ENCODE data around the gene CALHM2.

CALHM2 gene

DNA sequence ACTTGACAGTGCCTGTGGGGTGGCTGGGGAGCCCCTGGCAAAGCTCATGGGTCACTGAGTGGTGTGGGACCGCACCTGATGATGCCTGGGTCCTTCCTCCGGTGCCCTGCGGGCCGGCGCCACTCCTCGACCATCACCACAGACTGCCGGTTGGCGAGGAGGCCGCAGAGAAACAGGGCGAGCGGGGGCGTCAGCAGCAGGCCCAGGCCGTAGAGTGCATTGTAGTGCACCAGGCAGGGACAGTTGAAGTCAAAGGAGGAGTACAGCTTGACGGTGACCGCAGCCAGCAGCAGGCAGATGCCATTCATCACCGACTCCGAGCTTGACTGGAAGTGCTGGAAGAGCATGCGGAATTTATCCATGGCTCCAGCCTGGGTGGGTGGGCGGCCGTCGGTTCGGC is 26.5 kb upstream of the CALHM2 start:
- in situ Hi-C loops (cut with MboI; ENCODE audit: low sequenced_read_pairs): loop anchor here (5.0 to 25.0 kb wide), 2 partner anchors 66 to 566 kb away; partner anchors contain the start of gene CNNM2

DNA sequence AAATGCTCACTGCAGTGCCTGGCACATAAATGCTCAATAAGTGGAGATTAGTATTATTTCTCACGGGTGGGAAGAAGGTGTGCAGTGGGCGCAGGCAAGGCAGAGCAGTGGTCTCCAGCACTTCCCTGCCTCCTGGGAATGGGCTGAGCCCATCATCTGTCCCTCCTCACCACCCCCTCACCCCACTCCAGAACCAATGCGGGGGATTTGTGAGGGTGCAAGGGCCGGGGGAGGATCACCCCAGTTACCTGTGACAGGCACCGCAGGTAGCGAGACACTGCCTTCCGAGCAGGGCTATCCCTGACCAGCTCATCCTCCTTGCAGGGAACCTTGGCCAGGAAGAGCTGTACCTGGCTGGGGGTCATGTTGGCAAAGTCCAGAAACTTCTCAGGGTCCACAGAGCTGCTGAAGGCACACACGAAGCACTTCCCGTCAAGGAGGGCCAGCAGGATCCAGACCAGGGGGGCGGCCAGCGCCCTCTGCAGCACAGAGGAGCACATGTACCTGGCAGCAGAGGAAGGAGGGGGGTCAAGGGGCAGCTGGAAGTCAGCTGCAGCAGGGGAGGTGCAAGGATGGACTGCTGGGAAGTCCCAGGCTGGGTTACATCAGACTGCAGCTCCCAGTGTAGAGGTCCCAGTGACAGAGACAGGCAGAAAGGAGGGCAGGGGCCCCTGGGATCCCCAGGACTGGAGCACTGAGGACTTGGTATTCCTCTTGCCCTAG is 24.0 kb upstream of the CALHM2 start:
- in situ Hi-C loops (cut with MboI; ENCODE audit: low sequenced_read_pairs): loop anchor here (5.0 to 25.0 kb wide), 2 partner anchors 64 to 564 kb away; partner anchors contain the start of gene CNNM2

DNA sequence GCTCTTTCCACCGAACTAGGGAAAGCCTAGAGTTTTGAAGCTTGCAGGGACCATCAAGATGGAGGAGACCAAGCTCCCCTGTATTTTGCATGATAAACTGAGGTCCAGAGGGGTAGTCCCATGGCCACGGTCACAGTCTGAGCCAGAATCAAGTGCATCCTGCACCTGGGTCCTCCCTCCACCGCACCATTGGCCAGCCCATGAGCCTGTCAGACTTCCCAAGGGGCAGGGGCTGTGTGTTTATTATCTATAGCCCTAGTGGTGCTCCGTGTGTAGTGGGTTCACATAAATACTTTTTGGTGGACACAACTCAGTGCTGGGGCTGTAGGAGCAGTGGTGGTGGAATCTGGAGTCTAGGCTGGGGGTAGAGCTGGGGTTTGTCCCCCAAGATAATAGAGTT is 23.3 kb upstream of the CALHM2 start:
- in situ Hi-C loops (cut with MboI; ENCODE audit: low sequenced_read_pairs): loop anchor here (5.0 to 25.0 kb wide), 2 partner anchors 63 to 563 kb away; partner anchors contain the start of gene CNNM2

DNA sequence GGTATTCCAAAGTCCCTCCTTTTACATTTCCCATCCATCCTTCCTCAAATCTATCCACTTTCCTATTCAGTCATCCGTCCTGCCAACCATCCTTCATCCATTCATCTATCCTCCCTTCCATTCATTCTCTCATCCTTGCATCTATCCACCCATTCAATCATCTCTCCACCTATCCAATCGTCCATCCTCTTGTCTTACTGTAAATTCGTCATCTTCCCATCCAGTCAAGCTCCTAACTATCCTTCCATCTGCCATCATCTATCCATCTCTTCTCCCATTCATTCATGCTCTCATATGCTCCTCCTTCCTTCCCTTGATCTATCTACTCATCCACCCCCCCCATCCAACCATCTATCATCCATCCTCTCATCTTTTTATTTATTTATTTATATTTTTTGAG is 21.9 kb upstream of the CALHM2 start:
- in situ Hi-C loops (cut with MboI; ENCODE audit: low sequenced_read_pairs): no loop called here

DNA sequence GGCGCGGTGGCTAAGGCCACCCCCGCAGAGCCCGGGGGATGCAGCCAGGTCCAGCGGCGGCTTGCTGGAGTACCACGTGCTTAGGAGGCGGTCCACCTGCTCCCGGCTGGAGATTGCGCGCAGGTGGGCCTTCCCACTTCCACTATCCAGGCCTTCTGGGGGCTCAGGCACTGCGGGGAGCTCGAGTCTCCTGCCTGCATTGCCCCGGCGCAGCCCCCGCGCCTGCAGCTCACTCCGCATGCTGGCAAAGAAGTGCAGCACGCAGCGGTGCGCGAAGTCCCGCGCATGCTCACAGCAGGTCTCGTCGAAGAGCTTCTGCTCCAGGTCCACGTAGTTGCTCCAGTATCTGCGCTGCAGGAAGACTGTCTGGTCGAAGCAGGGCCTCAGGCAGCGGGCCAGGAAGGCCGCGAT is 21.1 kb upstream of the CALHM2 start:
- in situ Hi-C loops (cut with MboI; ENCODE audit: low sequenced_read_pairs): no loop called here

DNA sequence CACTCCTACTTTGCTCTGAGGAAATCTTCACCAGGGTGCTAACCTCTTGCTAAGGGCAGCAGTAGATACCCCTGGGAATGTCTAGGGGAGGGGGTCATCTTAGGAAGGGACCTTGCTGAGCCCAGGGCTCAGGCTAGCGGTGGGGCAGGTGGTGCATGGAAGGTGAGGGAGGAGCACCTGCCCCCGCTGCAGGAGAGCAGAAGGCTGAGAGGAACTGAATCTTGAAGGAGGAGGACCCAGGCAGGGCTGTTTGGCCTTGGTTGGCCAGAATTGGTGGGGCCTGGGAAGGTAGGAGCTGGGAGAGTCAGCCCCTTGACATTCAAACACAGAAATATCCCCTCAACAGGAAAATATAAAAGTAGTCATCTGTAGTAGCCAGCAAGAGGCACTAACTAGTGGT is 19.8 kb upstream of the CALHM2 start:
- in situ Hi-C loops (cut with MboI; ENCODE audit: low sequenced_read_pairs): no loop called here

DNA sequence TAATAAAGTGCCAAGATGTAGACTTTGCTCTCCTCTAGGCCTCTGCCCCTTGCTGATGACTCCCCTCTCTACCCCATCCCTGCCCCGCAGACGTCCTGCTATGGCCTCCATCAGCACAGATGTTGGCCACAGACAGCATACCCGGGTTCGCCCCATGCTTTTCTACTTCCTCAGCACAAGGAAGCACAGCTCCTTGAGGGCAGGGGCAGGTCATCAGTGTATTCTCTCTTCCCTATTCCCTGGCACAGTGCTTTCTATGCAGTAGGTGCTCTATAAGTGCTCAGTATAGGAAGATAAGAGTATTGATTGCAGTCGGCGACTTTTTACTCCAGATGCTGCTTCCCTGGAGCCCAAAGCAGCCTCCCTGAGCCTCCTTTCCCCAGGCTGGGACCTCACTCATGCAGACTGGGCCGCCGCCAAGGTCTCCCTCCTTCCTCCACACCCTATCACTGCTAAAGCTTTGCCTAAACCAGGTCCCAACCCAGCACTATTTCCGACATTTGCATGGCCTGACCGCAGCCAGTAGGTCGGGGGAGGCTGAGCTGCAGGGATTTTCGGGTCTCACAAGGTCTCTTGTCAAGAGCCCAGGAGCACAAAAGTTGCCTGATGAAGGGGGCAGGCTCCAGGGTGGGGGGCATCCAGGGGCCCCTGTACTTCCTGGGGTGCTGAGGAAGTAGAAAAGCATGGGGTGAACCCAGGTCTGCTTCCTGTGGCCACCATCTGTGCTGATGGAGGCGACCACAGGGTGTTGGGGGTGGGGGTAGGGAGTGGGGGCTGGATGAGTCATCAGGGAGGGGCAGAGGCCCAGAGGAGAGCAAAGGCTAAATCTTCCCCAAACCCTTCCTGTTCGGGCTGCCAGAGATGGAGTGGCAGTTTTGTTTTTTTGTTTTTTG is 18.8 kb upstream of the CALHM2 start:
- in situ Hi-C loops (cut with MboI; ENCODE audit: low sequenced_read_pairs): no loop called here

DNA sequence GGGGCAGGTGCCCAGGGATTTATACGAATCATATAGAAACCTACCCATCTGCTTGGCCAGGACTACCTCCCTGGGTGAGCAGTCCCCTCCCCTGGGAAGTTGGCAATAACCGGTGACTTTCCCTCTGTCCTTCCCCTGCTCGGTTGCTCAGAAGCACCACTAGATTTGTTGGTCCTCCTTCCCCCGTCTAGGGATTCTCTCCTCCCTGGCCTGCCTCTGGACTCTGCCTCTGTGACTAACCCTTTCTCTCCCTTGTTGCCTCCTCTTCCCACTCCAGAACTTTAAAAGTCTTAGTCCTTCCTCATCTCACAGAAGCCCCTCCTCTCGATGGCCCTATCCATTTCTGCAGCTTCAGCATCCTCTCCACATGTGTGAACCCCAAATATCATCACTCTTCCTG is 17.0 kb upstream of the CALHM2 start:
- in situ Hi-C loops (cut with MboI; ENCODE audit: low sequenced_read_pairs): no loop called here

DNA sequence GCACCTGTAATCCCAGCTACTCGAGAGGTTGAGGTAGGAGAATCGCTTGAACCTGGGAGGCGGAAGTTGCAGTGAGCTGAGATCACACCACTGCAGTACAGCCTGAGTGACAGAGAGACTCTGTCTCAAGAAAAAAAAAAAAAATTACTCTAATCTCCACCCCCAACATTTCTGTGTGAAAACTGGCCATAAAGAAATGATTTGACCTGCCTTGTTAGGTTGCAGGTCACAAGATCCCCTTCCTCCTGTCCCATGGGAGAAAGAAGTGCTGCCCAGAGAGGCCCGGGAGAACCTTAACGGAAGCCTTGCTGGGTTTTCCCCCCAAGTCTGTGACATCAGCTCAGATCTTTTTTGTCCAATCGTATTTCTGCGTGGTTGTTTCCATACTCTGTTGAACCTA is 15.2 kb upstream of the CALHM2 start:
- in situ Hi-C loops (cut with MboI; ENCODE audit: low sequenced_read_pairs): no loop called here

DNA sequence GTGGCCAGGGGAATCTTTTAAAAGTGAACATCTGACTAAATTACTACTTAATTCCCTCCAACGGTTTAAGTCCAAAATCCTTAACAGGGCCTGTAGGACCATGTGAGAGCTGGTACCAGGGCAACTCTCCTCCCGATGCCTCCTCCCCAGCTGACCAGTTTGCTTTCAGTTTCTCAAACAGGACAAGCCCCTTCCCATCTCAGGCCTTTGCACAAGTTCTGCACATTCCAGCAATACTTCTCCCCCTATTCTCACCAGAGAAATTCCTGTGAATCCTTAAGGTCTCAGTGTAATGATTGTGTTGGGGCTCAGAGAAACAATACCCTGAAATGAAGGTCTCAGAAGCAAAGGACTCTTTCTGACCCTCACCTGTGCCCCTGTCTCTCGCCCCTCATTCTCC is 14.6 kb upstream of the CALHM2 start:
- in situ Hi-C loops (cut with MboI; ENCODE audit: low sequenced_read_pairs): no loop called here

DNA sequence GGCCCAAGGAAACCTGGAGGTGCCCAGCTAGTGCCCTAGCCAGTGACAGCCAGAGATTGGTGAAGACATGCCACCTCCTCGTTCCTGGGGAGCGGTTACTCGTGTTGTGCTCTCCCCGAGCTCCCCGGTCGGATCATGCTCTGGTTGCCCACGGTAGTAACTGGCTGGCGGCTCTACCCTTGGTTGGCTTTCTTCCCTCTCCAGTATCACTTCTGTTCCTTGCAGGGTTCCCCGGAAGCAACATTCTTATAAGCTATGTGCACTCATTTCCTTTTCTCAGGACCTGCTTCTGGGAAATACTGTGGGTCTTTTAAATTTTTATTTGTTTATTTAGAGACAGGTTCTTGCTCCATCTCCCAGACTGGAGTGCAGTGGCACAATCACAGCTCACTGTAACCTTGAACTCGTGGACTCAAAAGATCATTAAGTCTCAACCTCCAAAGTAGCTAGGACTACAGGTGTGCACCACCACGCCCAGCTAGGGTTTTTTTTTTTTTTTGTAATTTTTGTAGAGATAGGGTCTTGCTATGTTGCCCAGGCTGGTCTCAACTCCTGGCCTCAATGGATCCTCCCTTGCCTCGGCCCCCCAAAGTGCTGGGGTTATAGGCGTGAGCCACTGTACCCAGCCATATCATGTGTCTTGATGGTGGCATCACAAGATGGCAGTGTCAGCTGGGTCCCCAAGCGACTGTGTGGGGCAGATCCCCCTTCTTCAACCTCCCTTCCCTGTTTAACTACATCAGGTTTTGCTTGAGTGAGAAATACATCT is 13.4 kb upstream of the CALHM2 start:
- in situ Hi-C loops (cut with MboI; ENCODE audit: low sequenced_read_pairs): no loop called here

DNA sequence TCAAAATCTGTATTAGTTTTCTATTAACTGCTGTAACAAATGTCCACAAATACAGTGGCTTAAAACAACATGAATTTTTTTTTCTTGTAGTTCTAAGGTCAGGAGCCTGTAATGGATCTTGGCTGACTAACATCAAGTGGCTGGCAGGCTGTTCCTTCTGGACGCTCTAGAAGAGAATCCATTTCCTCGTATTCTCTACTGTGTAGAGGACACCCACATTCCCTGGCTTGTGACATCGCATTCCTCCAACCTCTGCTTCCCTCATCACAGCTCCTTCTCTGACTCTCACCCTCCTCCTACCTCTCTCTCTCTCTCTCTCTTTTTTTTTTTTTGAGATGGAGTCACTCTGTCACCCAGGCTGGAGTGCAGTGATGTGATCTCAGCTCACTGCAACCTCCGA is 11.3 kb upstream of the CALHM2 start:
- in situ Hi-C loops (cut with MboI; ENCODE audit: low sequenced_read_pairs): no loop called here

DNA sequence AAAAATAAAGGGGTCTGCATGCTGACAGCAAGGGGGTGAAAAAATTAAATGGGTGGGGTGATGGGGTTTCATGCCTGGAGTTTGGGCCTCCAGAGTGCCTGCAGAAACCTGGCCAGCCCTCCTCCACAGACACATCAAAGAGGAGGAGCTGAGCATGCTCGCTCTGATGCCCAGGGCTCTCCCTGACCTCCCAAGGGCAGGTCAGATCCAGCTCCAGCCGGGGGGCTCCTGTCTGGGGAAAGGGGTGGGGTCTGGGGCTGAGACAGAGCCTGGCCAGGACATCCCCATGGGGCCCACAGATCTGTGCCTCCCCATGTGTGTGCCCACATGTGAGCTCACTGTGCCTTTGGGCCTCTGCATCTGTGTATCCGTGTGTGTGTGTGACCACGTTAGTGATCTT is 7.4 kb upstream of the CALHM2 start:
- in situ Hi-C loops (cut with MboI; ENCODE audit: low sequenced_read_pairs): no loop called here

DNA sequence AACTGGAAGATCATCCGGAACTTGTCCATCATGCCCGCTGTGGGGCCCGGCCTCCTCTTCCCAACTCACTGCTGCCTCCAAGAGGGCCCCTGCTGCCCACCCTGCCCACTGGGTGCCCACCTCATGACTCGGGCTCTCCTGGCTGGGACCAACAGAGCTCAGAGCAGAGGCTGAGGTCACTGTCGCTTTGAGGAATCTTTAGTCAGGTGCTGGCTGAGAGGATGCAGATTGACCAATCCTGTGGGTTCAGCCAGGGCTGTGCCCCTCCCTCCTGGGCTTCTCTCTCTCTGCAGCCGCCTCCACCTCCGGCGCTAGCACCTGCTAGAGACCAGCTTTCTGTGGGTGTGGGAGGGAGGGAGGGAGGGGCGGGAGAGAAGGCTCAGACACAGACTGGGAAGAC is 6.5 kb upstream of the CALHM2 start, which contains the start of gene CALHM1:
Gene CALHM1, minus strand, starts transcription at position 181 of the 400 bp plus-strand sequence. Its CDS starts 149 bp downstream, at position 32.
- in situ Hi-C loops (cut with MboI; ENCODE audit: low sequenced_read_pairs): no loop called here

DNA sequence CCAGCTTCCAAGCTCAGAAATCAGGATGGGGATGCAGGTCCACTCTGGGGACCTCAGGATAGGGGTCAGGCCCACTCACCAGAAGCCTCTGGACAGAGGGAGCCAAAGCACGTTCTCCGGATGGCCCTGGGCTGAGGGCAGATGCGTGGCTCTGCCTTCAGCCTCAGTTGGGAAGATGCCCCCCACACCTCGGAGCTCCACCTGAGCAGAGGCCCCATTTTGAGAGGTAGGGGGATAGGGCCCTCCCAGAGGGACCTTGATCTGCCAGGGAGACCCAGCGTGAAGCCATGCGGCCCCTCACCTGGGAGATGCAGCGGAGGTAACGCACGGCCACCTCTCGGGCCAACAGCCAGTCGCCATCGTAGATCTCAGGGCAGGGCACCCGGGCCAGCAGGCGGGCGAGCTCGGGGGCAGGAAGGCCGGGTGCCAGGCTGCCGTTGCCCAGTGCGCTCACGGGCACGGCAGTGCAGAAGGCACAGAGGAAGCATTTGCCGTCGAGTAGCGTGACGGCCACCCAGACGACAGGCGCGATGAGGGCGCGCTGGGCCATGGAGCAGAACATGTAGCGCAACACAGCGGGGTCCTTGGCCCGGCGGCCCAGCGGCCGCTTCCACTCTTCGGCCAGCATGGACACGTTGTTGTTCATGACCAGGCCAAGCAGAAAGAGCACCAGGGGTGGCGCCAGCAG is 5.9 kb upstream of the CALHM2 start:
- in situ Hi-C loops (cut with MboI; ENCODE audit: low sequenced_read_pairs): no loop called here

DNA sequence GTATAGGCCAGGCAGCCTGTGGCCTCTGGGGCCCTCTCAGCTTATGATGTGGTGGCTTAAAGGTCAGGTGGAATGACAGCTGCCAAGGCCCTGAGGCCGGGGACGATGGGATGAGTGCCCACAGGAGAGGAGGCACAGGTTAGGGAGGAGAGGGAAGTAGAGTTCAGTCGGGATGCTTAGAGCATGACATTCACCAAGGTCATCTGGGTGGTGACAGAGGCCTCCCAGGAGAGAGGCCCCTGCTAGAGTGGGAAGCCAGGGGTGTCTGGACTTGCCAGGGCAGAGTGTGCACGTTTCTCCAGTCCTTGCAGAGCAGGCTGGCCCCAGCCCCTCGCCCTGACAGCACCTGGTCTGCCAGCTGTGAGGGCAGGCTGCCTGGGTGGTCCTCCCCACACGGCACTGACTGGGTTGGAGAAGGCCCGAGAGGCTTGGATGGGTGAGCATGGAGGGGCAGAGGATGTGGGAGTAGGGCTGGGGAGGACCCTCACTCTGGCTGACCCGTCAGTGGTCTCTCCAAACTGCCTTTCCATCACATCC is 5.1 kb upstream of the CALHM2 start:
- in situ Hi-C loops (cut with MboI; ENCODE audit: low sequenced_read_pairs): no loop called here

DNA sequence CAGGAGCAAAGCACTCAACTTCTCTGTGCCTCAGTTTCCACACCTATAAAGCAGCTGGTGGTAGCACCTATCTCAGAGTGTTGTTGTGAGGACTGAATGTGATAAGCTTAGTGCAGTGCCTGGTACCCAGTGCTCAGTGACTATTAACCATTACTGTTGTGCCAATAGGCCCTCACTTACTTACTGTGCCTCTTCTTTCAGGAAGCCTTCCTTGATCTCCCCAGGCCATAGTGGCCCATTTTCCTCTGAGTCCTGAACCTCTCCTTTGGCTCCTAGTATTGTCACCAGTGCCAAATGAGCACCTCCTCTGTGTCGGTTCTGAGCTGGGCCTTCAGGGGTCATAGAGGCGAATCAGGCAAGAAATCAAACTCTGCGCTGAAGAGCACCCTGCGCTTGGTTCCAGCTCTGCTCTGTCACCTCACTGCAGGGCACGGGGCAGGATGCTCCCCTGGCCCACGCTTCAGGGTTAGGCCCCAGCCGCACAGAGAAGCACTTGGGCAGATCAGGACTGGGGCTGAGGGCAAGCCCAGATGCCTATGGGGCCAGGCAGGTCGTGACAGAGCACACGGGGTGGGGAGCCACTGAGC is 4.0 kb upstream of the CALHM2 start:
- in situ Hi-C loops (cut with MboI; ENCODE audit: low sequenced_read_pairs): no loop called here

DNA sequence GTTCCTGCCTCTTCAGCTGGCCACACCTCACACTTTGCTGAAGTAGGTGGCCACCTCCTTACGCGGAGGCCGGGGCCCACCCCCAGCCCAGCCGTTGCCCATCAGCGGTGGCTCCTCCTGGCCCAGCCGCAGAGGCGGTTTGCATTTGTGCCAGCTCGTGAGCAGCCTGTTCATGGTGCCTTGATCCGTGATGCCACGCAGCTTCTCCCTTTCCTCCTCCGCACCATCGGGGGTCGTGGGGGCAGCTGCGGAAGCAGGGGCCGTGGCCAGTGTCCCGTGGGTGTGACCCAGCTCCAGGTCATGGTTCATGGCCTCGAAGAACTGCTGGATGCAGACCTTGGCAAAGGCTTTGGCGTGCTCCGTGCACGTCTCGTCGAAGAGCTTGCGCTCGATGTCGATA is 3.1 kb upstream of the CALHM2 start:
- in situ Hi-C loops (cut with MboI; ENCODE audit: low sequenced_read_pairs): no loop called here

DNA sequence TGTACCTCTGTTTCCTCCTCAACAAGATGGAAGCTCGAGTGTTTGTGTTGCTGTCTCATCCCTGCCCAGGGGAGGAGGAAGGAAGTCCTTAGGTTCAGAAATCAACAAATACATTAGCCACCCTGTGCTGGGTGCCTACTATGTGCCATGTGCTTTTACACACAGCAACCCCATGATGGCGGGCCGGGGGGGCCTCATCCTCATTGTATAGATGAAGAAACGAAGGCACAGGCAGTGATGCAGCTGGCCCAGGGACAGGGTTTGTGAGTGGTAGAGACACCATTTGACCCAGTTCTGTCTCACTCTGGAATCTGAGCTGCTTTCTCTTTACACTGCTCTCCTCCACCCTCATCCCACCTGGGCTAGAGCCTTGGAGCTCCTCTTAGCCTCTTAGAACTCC is 1.9 kb upstream of the CALHM2 start:
- in situ Hi-C loops (cut with MboI; ENCODE audit: low sequenced_read_pairs): no loop called here

All from HL-60/S4 treated with retinoic acid at 250 ng/mL for 4 days and 3 days (cell line).